GM12864 (cell line): ENCODE data around the gene ARHGDIG.

Experiments used
- DNase-seq: peaks from one replicate; pipeline ENCODE4 v3.0.0-alpha.2; 2011; ENCODE audit warnings: low read depth
- H3K4me3 ChIP-seq: 2 replicates; pipeline ENCODE4 v1.5.1; 2011; ENCODE audit warnings: mild to moderate bottlenecking, low read depth, low read length, control low read depth
- CTCF ChIP-seq: IDR thresholded peaks from 2 replicates; pipeline ENCODE4 v1.5.1; 2011; ENCODE audit warnings: low read depth, mild to moderate bottlenecking, moderate library complexity, low read length, control low read depth, inconsistent platforms; ENCODE audit errors: missing control alignments

The ARHGDIG gene

GRCh38 chr16:286491-287297 lies 6.3 kb downstream of the ARHGDIG start:
- H3K4me3 ChIP-seq = no peak overlapping the region
- DNase-seq = no peak
- no peak for TF ChIP-seq CTCF

DNA sequence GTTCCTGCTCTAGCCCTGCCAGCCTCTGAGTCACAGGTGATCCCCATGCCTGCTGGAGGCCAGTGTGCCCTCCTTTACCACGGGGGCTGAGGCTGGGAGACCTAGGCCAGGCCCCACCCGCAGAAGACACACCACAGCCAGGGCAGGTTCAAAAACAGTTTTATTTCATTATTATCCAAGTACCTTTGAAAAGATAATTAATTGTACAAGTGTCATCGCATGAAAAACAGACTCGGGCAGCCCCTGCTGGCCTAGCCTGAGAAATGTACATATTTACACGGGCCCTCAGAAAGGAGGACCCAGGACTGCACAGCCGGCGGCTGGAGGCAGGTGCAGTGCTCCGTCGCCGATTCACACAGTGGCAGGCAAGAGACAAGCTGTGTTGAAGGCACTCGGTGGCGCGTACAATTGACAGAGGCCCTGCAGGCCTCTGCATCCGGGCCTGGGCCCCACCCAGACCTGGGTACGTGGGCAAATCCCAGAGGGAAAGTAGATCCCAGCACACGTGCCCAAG lies 7.0 kb downstream of the ARHGDIG start:
- no peak for DNase-seq
- TF ChIP-seq CTCF = peak; percentile 38
- H3K4me3 ChIP-seq = no peak overlapping the region

DNA sequence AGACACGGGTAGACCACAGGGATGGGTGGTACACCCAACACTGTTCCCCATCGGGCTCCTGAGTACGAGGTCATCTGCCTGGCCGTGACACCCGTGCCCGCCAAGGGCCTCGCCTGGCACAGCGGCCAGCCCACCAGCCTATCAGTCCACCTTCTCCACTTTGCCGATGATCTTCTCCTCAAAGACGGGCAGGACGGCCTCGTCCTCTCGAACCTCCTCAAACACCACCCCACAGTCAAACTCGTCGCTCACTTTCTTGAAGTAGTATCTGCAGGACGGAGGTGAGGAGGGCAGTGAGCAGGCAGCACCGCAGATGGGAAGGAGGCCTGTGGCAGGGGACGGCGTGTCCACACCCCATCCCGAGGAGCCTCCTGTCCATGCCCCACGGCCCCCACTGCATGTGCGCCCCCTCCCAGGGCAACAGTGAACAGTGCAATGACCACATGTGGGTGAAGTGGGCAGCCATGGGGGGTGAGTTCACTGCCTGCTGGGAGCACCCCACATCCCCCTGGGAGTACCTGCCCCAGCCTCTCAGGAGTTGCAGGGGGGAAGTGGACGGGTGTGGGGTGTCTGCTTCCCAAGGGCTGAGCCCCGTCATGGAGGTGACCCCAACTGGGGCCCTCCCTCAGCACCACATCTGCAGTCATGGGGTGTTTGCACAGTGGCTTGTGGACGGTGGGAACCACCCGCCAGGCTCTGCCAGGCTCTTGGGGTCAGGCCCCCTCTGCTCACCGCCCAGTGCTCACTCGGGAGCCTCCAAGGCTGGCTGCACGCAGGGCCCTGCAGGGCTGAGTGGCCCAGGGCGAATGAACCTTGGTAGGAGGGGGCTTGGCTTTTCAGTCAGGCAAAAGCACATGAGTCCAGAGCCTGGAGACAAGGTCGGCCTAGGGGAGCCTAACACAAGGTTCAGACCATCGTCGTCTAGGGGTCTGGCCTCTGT lies 7.9 kb downstream of the ARHGDIG start:
- no peak overlapping the region for H3K4me3 ChIP-seq
- no peak for DNase-seq
- TF ChIP-seq CTCF = no peak

GRCh38 chr16:289395-289997 lies 9.1 kb downstream of the ARHGDIG start:
- no peak overlapping the region for H3K4me3 ChIP-seq
- TF ChIP-seq CTCF = no peak
- no peak for DNase-seq

GRCh38 chr16:290015-290680 lies 9.8 kb downstream of the ARHGDIG start:
- H3K4me3 ChIP-seq = no peak overlapping the region
- no peak for TF ChIP-seq CTCF
- DNase-seq = no peak

DNA sequence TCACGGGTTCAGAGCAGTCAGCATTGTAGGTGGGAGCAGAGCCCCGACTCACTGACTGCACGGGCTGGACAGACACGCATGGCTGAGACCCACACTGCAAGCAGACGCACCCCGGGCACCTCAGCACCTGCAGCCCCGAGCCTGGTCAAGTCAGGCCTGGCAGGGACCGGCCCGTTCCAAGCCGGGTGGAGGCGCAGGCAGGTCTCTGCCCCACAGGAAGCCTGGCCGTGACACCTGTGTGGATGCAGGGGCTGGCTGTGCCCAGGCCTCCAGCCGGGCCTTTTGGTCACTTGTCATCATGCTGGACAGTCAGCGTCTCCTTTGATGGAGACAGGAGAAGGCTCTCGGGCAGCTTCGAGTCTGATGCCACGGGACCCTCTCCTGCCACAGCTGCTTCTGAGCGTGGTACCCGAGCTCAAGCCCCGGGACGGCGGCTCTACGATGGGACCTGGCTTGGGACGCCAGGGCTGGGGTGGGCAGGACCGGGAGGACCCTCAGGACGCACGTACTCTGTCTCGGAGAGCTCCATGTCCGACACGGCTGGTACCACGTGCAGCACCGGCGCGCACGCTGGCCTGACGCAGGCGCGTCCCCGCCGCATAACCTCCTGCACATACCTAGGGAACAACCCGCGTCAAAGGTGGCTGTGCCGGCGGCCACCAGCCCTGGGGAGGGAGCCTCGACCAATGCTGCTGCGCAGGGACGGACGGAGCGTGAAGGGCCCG lies 10.5 kb downstream of the ARHGDIG start:
- DNase-seq = no peak
- H3K4me3 ChIP-seq = no peak overlapping the region
- no peak for TF ChIP-seq CTCF
